AG04449 (cell line): ENCODE measurements around the gene PPCDC.

Experiments
- CTCF ChIA-PET: fragments of 350-600 bp; formaldehyde crosslinking; extraction: SDS; loops from one replicate; lab custom pipeline; 2021; ENCODE audit warnings: antibody characterized with exemption; lab: Yijun Ruan, JAX
- POLR2A ChIA-PET: fragments of 400-600, 350-600 bp; formaldehyde crosslinking; extraction: SDS; loops from one replicate; lab custom pipeline; 2020; ENCODE audit warnings: antibody characterized with exemption, inconsistent platforms; lab: Yijun Ruan, JAX
- DNase-seq: peaks from one replicate; pipeline ENCODE4 v3.0.0-alpha.2; 2010; ENCODE audit warnings: low read depth, low spot score
- H3K4me3 ChIP-seq: 2 replicates; pipeline ENCODE4 v1.5.1; 2011; ENCODE audit warnings: low read depth, mild to moderate bottlenecking, control low read depth, low read length
- CTCF ChIP-seq: IDR thresholded peaks from one replicate; pipeline ENCODE4 v1.5.1; 2011; ENCODE audit warnings: mild to moderate bottlenecking, moderate library complexity, low read length, control low read depth, inconsistent platforms; ENCODE audit not compliant: insufficient read depth; ENCODE audit errors: missing control alignments

Gene PPCDC

GRCh38 chr15:75032395-75032794 is 9.0 kb downstream of the PPCDC start:
- ChIA-PET POLR2A (no interaction called here), CTCF (interaction anchor here (4.0 to 10.5 kb wide), 4 partner anchors 11 to 275 kb away, joined by 16 to 337 read pairs (median 32); partner anchors contain the start of gene C15orf39)
- no peak for TF ChIP-seq CTCF
- no peak for DNase-seq
- no peak overlapping the region for H3K4me3 ChIP-seq

- POLR2A ChIA-PET: interaction anchor here (1.0 kb wide), 1 partner anchor 168 kb away, joined by 3 read pairs; the partner anchor contains the start of gene C15orf39
Measured at GRCh38 chr15:75033809-75034208, 10.4 kb downstream of the PPCDC start.

GRCh38 chr15:75034615-75035014 is 11.2 kb downstream of the PPCDC start:
- TF ChIP-seq CTCF: no peak
- ChIA-PET CTCF (interaction anchor here (1.0 to 7.0 kb wide), 6 partner anchors 7 to 174 kb away, joined by 3 to 51 read pairs (median 14); partner anchors contain the start of gene C15orf39), POLR2A (no interaction called here)
- no peak overlapping the region for H3K4me3 ChIP-seq
- DNase-seq: no peak

More at GRCh38 chr15:75033809-75034208, 10.4 kb downstream of the PPCDC start:
- CTCF ChIA-PET: interaction anchor here (1.4 to 7.0 kb wide), 4 partner anchors 8 to 171 kb away, joined by 4 to 51 read pairs (median 14); partner anchors contain the start of gene C15orf39
- no peak overlapping the region for H3K4me3 ChIP-seq
- no peak for DNase-seq
- TF ChIP-seq CTCF: no peak

GRCh38 chr15:75036212-75036616 is 12.8 kb downstream of the PPCDC start:
- CTCF ChIA-PET: interaction anchor here (1.3 to 7.0 kb wide), 4 partner anchors 10 to 169 kb away, joined by 3 to 51 read pairs (median 16); partner anchors contain the start of gene C15orf39
- no peak for TF ChIP-seq CTCF
- DNase-seq: no peak
- POLR2A ChIA-PET: no interaction called here
- H3K4me3 ChIP-seq: no peak overlapping the region

- DNase-seq: no peak
- ChIA-PET POLR2A (no interaction called here), CTCF (interaction anchor here (0.8 to 7.0 kb wide), 7 partner anchors 8 to 270 kb away, joined by 3 to 51 read pairs (median 13); partner anchors contain the start of gene C15orf39)
- H3K4me3 ChIP-seq: no peak overlapping the region
- TF ChIP-seq CTCF: no peak
Measured at GRCh38 chr15:75037685-75038084, 14.3 kb downstream of the PPCDC start.

- H3K4me3 ChIP-seq: no peak overlapping the region
- ChIA-PET POLR2A (no interaction called here), CTCF (interaction anchor here (0.5 to 7.0 kb wide), 8 partner anchors 9 to 270 kb away, joined by 3 to 51 read pairs (median 8); partner anchors contain the start of gene C15orf39)
- no peak for DNase-seq
- TF ChIP-seq CTCF: no peak
Measured at GRCh38 chr15:75038231-75038630, 14.8 kb downstream of the PPCDC start.
